Lung (tissue), 12 donors: ENCODE results near the gene FLVCR1. TPM values are rescaled to one million over a fixed set of nuclear protein-coding genes. Genes with fewer than 3 reads are reported as not detected.

Experiments
- ATAC-seq: fragments of 200-7000 bp; cut with Tn5 transposase; one replicate; pipeline ENCODE4 v1.9.1; 2020; ENCODE audit warnings: moderate number of reproducible peaks; ENCODE audit not compliant: insufficient read depth, low FRiP score
- DNase-seq, 3 donors: peaks; one replicate each; pipeline ENCODE4 v3.0.0-alpha.2; 2013 to 2017
- H3K27ac ChIP-seq, 2 donors: one replicate each; pipeline ENCODE4 v1.5.1; 2013; ENCODE audit warnings: mild to moderate bottlenecking in 2 of 2, moderate library complexity in 2 of 2, control low read depth in 1 of 2, inconsistent platforms in 1 of 2, low read depth in 1 of 2, low read length in 1 of 2
- H3K27me3 ChIP-seq, 3 donors: one replicate each; pipeline ENCODE4 v1.5.1; 2013; ENCODE audit warnings: low read length in 2 of 3; ENCODE audit not compliant: control insufficient read depth in 3 of 3, insufficient read depth in 3 of 3
- H3K36me3 ChIP-seq, 4 donors: one replicate each; pipeline ENCODE4 v1.5.1; 2013; ENCODE audit warnings: low read length in 4 of 4, mild to moderate bottlenecking in 1 of 4, moderate library complexity in 1 of 4; ENCODE audit not compliant: control insufficient read depth in 4 of 4, insufficient read depth in 4 of 4
- H3K4me1 ChIP-seq, 5 donors: one replicate each; pipeline ENCODE4 v1.5.1; 2013; ENCODE audit warnings: low read length in 5 of 5, mild to moderate bottlenecking in 2 of 5, moderate library complexity in 1 of 5; ENCODE audit not compliant: control insufficient read depth in 5 of 5, insufficient read depth in 5 of 5
- H3K4me3 ChIP-seq: one replicate; pipeline ENCODE4 v1.5.1; 2013; ENCODE audit warnings: mild to moderate bottlenecking, control low read depth, moderate library complexity
- H3K9ac ChIP-seq, 2 donors: one replicate each; pipeline ENCODE4 v1.5.1; 2013; ENCODE audit warnings: low read length in 2 of 2, control low read depth in 1 of 2; ENCODE audit not compliant: insufficient read depth in 1 of 2
- H3K9me3 ChIP-seq, 4 donors: one replicate each; pipeline ENCODE4 v1.5.1; 2013; ENCODE audit warnings: low read length in 3 of 4, mild to moderate bottlenecking in 1 of 4, moderate library complexity in 1 of 4; ENCODE audit not compliant: control insufficient read depth in 4 of 4, insufficient read depth in 3 of 4
- CTCF ChIP-seq: IDR thresholded peaks from 2 replicates; pipeline ENCODE4 v1.5.1; 2012; ENCODE audit warnings: mild to moderate bottlenecking; ENCODE audit errors: control extremely low read depth, extremely low read depth
- WGBS, 2 donors: extraction: QIAGEN DNeasy Blood & Tissue Kit; methylation state at CpG; one replicate each; pipeline ENCODE4 v1.1.7; 2013; 5-methylcytosine and 5-hydroxymethylcytosine counted together
- polyA plus RNA-seq, 2 donors: library from polyadenylated mRNA; stranded (reverse); fragments of 200-250 nt; gene quantifications; one replicate each; pipeline ENCODE4 v1.2.1, GENCODE V29; 2013
- total RNA-seq, 2 donors: library from RNA; depleted of rRNA in 1 of 2; stranded (reverse); fragments of >200 nt in 1 of 2; gene quantifications; one replicate each; pipeline ENCODE4 v1.2.1, GENCODE V29; 2014 to 2021
- donor health status: control.
- donor health status: control.
- donor health status: Bipolar disorder and iron deficiency.
- donor health status: healthy.
- donor health status: DM: yes; HTN: yes; CAD: no.

FLVCR1 gene
- total and polyA plus RNA-seq, 4 donors = 4.5 to 17.4 (median 6.6) TPM

GRCh38 chr1:212914789-212915188 is 56.7 kb downstream of the FLVCR1 start:
- no peaks in the 10 kb centered on the region for H3K36me3 ChIP-seq
- ATAC-seq (no peak), DNase-seq (no peak)
- H3K27me3 ChIP-seq = no peaks in the 10 kb centered on the region
- H3K9me3 ChIP-seq = peaks cover 0 to 1% (median 0%) of the 10 kb centered on the region in 4 donors
- no peak overlapping the region for H3K9ac ChIP-seq
- 70 to 80% methylated on average over 3 of the region's 3 CpGs for WGBS, 2 donors
- TF ChIP-seq CTCF = no peak
- peaks cover 0 to 24% (median 7%) of the 10 kb centered on the region in 5 donors for H3K4me1 ChIP-seq
- no peak overlapping the region for H3K27ac ChIP-seq
- H3K4me3 ChIP-seq = no peak overlapping the region

- Histone ChIP-seq H3K27me3 (no peaks in the 10 kb centered on the region), H3K9ac (no peak overlapping the region), H3K4me3 (no peak overlapping the region), H3K9me3 (peaks cover 0 to 1% (median 0%) of the 10 kb centered on the region in 4 donors), H3K4me1 (peaks cover 0 to 24% (median 7%) of the 10 kb centered on the region in 5 donors), H3K27ac (no peak overlapping the region), H3K36me3 (no peaks in the 10 kb centered on the region)
- WGBS, 2 donors = 79 to 85% methylated on average over 13 of the region's 13 CpGs
- DNase-seq (peak; percentile 92 to 96 (median 96)), ATAC-seq (peak; percentile 51)
- no peak for TF ChIP-seq CTCF
Observed at GRCh38 chr1:212915245-212916091, 57.4 kb downstream of the FLVCR1 start.

- ATAC-seq (peak; percentile 62), DNase-seq (peak; percentile 34 to 51 (median 49))
- H3K4me3 ChIP-seq = no peak overlapping the region
- H3K9me3 ChIP-seq = peaks cover 0 to 1% (median 0%) of the 10 kb centered on the region in 4 donors
- peaks cover 0 to 24% (median 7%) of the 10 kb centered on the region in 5 donors for H3K4me1 ChIP-seq
- H3K27me3 ChIP-seq = no peaks in the 10 kb centered on the region
- H3K9ac ChIP-seq = no peak overlapping the region
- no peak overlapping the region for H3K27ac ChIP-seq
- H3K36me3 ChIP-seq = no peaks in the 10 kb centered on the region
- no peak for TF ChIP-seq CTCF
- 20 to 21% methylated on average over 21 to 23 of the region's 23 CpGs for WGBS, 2 donors
Observed at GRCh38 chr1:212916481-212917133, 58.5 kb downstream of the FLVCR1 start.
